SK-N-MC (cell line): ENCODE measurements around the gene NHS.

Source experiments
- DNase-seq: peaks from one replicate; pipeline ENCODE4 v3.0.0-alpha.2; 2011; ENCODE audit warnings: low read depth, low spot score
- H3K27ac ChIP-seq: fragments of 200-600 bp; sonication (generic); 2 replicates; pipeline ENCODE4 v1.5.1; 2016; ENCODE audit warnings: mixed run types
- H3K36me3 ChIP-seq: fragments of 200-600 bp; sonication (generic); 2 replicates; pipeline ENCODE4 v1.6.1; 2017; ENCODE audit warnings: antibody characterized with exemption, low read length, mixed read lengths; ENCODE audit not compliant: insufficient read depth
- H3K4me3 ChIP-seq: fragments of 200-600 bp; sonication (generic); 2 replicates; pipeline ENCODE4 v1.5.1; 2016
- H3K9ac ChIP-seq: fragments of 200-600 bp; sonication (generic); 2 replicates; pipeline ENCODE4 v1.8.0; 2017; ENCODE audit warnings: mixed run types, mixed read lengths; ENCODE audit not compliant: insufficient read length
- H3K9me3 ChIP-seq: fragments of 200-600 bp; sonication (generic); 2 replicates; pipeline ENCODE4 v1.6.1; 2017; ENCODE audit warnings: low read depth, mild to moderate bottlenecking, antibody characterized with exemption, low read length, moderate library complexity, mixed read lengths
- EZH2 ChIP-seq: fragments of 200-600 bp; sonication (generic); IDR thresholded peaks from one replicate; pipeline ENCODE4 v1.6.1; 2017; ENCODE audit warnings: antibody characterized with exemption
- FOXP2 ChIP-seq: optimal IDR thresholded peaks from 2 replicates; pipeline ENCODE3; 2011; ENCODE audit warnings: mild to moderate bottlenecking, moderate library complexity; ENCODE audit not compliant: insufficient read depth; ENCODE audit errors: extremely low read length, control extremely low read depth
- POLR2AphosphoS5 ChIP-seq: IDR thresholded peaks from 2 replicates; pipeline ENCODE4 v1.6.1; 2012; ENCODE audit warnings: mild to moderate bottlenecking, low read depth, low read length, borderline replicate concordance

NHS gene

DNA sequence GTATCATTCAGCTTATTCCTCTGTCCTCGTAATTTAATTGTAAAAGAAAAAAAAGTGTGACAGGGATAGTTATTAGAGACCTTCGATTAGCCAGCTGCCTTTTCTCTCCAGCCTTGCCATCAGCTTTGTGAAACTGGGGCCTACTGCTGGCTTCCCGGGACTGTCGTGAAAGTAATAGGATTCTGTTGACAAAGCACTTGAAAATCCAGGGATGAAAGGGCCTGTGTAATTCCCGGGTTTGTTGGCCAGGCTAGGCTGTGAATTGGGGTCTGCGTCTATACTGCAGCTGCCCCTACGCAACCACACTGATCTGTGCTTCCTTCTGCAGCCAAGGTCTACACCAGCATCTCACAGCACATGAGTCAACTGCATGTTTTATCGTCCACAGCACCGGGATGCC is 241.9 kb downstream of the NHS start:
- no peak overlapping the region for H3K27ac ChIP-seq

DNA sequence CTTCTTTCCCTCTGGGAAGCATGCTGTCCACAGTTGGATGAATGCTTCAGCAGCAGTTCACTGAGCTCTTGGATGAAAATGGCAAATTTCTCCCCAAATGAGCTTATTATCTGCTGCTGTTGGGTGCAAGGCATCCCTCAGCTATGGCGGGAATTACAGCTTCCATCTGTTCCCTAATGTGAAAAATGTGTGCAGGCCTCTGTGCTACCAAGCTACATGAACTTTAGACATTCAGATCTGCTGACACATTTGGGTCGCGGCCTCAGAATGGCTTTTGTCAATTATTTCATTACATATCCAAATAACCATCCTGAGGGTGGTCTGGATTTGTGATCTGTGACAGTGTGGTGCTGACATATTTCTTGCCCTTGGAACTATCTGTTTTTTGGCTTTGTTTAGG is 242.8 kb downstream of the NHS start:
- Histone ChIP-seq H3K27ac (no peak overlapping the region), H3K9me3 (no peaks in the 10 kb centered on the region), H3K9ac (no peak overlapping the region), H3K4me3 (no peak overlapping the region), H3K36me3 (no peaks in the 10 kb centered on the region)
- DNase-seq, result no peak
- TF ChIP-seq FOXP2 (no peak), EZH2 (no peak), POLR2AphosphoS5 (no peak)

More for the DNA sequence above, 241.9 kb downstream of the NHS start:
- no peaks in the 10 kb centered on the region for H3K36me3 ChIP-seq
- no peak overlapping the region for H3K9ac ChIP-seq
- TF ChIP-seq FOXP2 (no peak), EZH2 (no peak), POLR2AphosphoS5 (no peak)
- no peak overlapping the region for H3K4me3 ChIP-seq
- no peak for DNase-seq
- H3K9me3 ChIP-seq, result no peaks in the 10 kb centered on the region

DNA sequence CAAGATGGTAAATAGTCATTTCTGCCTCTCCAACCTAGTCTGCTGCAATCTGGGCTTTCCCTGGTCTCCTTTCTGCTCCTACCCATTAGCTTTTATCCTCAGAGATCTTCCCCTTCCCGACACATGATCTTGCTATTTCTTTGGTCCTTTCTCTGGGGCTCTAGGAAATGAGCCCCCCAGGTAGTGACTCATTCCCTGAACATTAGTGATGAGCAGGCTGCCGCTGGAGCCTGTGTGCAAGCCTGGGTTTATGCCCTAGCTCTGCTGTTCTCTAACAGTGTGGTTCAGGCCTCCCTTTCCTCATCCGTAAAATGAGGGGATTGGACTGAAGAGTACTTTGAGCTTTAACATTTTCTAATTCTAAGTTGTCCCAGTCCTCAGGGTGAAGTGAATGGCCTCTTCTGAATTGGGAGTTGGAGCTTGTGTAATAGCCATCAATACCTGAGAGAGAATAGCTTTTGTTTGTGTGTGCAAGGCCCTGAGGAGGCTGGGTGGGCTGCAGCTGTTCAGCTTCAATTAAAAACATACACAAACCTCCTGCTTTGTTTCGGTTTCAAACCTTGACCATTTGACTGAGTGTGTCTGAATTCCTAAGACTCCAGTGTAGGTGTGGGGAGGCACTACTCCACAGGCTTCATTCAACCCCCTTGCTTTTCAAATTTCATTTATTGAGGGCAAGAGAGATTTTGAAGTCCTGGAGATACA is 246.7 kb downstream of the NHS start:
- no peak overlapping the region for H3K9ac ChIP-seq
- no peaks in the 10 kb centered on the region for H3K9me3 ChIP-seq
- no peaks in the 10 kb centered on the region for H3K36me3 ChIP-seq
- no peak overlapping the region for H3K4me3 ChIP-seq
- DNase-seq, result no peak
- TF ChIP-seq POLR2AphosphoS5 (no peak), FOXP2 (no peak), EZH2 (no peak)
- H3K27ac ChIP-seq, result no peak overlapping the region

DNA sequence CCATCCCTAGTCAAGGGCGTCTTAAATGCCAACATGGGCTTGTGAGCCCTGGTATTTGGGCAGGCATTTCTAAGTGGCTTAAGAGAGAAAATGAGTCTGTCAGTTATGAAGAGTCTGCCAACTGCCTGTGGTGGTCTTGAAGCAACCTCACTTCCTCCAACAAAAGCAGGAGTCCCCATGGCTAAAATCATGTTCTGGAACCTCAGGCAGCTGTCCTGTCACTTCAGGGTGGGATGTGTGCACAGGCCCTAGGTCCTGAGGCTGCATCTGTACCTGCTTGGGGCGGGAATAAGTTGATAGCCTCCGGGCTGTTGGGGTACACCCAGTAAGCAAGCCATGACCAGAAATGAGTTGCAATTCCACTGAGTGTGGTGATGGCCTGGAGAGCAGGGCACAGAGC is 247.3 kb downstream of the NHS start:
- no peak for DNase-seq
- no peak for TF ChIP-seq POLR2AphosphoS5
- H3K36me3 ChIP-seq, result no peaks in the 10 kb centered on the region
- no peak overlapping the region for H3K9ac ChIP-seq
- H3K4me3 ChIP-seq, result no peak overlapping the region
- H3K27ac ChIP-seq, result no peak overlapping the region
- H3K9me3 ChIP-seq, result no peaks in the 10 kb centered on the region

DNA sequence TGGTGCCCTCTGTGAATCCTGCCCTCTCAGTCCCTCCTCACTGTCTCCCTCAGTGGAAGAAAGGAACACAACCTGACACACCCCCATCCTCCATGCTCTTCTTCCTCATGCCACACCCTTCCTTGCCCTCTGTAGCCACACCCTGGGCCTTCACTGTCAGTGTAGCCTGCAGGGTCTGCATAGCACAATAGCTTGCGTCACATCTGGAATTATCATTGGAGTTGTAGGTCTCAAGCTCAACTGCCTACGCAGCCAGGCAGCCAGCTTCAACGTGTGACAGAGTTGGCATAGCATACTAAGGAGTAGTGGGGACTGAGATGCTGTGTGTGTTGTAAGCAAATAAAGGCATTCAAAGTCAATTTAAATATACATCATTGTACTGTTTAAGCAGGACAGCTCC is 248.8 kb downstream of the NHS start:
- H3K9me3 ChIP-seq, result no peaks in the 10 kb centered on the region
- no peak overlapping the region for H3K4me3 ChIP-seq
- no peak overlapping the region for H3K9ac ChIP-seq
- no peak for TF ChIP-seq EZH2
- TF ChIP-seq POLR2AphosphoS5, result no peak
- no peak for TF ChIP-seq FOXP2
- no peak for DNase-seq
- no peaks in the 10 kb centered on the region for H3K36me3 ChIP-seq
- H3K27ac ChIP-seq, result no peak overlapping the region

DNA sequence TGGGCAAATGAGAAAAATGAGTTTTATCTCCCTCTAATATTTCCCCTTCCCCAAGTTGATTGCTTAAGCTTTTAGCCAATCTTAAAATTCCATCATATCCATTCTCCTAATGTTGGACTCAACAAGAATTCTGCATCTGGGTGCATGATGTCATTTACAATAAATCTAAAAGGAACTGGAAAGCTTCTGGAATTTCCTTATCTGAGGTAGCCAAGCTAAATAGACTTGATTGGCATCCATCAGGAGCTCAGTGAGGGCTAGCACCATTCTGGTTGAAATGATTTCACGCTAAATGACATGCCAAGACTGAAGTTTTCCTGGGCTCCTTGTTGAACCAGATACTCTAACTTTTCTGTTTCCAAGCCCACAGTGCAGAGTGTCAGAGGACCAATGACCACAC is 252.0 kb downstream of the NHS start:
- H3K9ac ChIP-seq, result no peak overlapping the region
- no peak overlapping the region for H3K27ac ChIP-seq
- DNase-seq, result no peak
- no peaks in the 10 kb centered on the region for H3K36me3 ChIP-seq
- H3K9me3 ChIP-seq, result no peaks in the 10 kb centered on the region
- H3K4me3 ChIP-seq, result no peak overlapping the region
- TF ChIP-seq EZH2 (no peak), FOXP2 (no peak)

DNA sequence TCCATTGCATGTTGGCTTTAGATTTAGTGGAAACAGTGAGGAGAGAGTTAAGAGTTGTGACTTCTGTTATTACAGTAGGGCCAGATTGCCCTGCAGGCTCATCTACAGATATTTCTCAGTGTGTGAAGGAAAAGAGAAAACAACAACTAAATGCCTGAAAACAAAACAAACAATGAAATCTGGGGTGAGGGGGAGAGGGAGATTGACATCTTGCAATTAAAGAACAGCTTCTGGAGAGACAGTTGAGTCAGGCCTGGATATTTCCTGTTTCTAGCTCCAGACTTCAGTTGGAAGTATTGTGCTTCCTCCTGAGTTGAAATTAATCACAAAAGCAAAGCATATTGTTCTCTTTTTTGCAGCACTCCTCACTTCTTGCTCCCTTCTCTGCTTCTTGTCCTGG is 254.0 kb downstream of the NHS start:
- DNase-seq, result no peak
- Histone ChIP-seq H3K4me3 (no peak overlapping the region), H3K9ac (no peak overlapping the region), H3K27ac (no peak overlapping the region), H3K36me3 (no peaks in the 10 kb centered on the region), H3K9me3 (no peaks in the 10 kb centered on the region)
- TF ChIP-seq FOXP2 (no peak), POLR2AphosphoS5 (no peak), EZH2 (no peak)

DNA sequence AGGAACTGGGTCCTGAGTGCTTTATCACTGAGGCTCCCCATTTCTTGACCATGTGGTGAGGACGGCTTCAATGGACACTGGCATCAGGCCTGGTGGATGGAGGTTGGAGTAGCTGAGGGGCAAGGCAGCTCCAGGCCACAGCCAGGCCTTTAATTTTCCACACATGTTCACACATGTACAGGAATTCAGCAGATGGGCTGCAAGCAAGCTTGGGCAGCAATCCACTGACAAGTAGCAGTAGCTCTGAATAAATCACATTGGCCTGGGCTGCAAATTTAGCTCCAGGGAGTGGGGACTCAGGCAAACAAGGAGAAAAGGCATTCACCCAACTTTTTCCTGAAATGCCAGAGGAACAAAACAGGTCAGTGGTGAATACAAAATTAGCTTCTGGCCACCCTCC is 254.5 kb downstream of the NHS start:
- Histone ChIP-seq H3K36me3 (no peaks in the 10 kb centered on the region), H3K4me3 (no peak overlapping the region), H3K27ac (no peak overlapping the region), H3K9ac (no peak overlapping the region), H3K9me3 (no peaks in the 10 kb centered on the region)
- no peak for TF ChIP-seq POLR2AphosphoS5
- DNase-seq, result no peak

DNA sequence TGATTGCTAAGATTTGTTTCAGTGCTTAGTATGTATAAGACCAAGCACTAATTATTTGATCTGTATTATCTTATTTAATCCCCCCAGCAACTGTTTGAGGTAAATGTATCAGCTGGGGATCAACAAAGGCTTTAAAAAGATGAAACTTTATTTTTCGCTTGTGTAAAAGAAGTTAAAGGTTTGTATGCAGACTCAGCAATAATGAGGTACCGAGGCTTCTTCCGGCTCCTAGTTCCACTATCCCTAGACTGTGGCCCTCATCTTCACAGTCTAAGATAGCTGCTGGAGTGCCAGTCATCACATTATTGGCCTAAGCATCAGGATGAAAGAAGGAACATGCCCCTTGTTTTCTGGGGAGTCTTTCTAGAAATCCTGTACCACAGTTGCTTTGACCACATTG is 256.6 kb downstream of the NHS start:
- no peak overlapping the region for H3K4me3 ChIP-seq
- no peak overlapping the region for H3K27ac ChIP-seq
- DNase-seq, result no peak
- no peaks in the 10 kb centered on the region for H3K9me3 ChIP-seq
- H3K9ac ChIP-seq, result no peak overlapping the region
- no peak for TF ChIP-seq EZH2
- TF ChIP-seq FOXP2, result no peak
- TF ChIP-seq POLR2AphosphoS5, result no peak
- no peaks in the 10 kb centered on the region for H3K36me3 ChIP-seq
